ENCODE measurements around the gene PLK2. TPM values are rescaled to one million over a fixed set of nuclear protein-coding genes. Genes with fewer than 3 reads are reported as not detected.

The PLK2 gene
- total RNA-seq, 1 experiment from 2014 or later: 7.7 TPM

- DNase-seq: no peak
- no peaks in the 10 kb centered on the region for H3K36me3 ChIP-seq (replicated peaks; ENCODE audit: control insufficient read depth, insufficient read depth, low read length)
- no peaks in the 10 kb centered on the region for H3K27me3 ChIP-seq (ENCODE audit: control insufficient read depth, insufficient read depth, low read length)
- H3K4me3 ChIP-seq (ENCODE audit: insufficient read depth, low read depth, low read length): no peak within 1 kb of the TSS
These were observed 31.5 kb upstream of the PLK2 start, which contains the start of gene GAPT for GRCh38 chr5:58491216-58491892. GAPT (plus strand) TSS chr5:58491435; CDS start chr5:58494537, 3,102 bp downstream.

GRCh38 chr5:58490402-58491050 lies 30.6 kb upstream of the PLK2 start:
- DNase-seq: no peak
- Histone ChIP-seq H3K36me3 (replicated peaks; ENCODE audit: control insufficient read depth, insufficient read depth, low read length) (no peaks in the 10 kb centered on the region), H3K4me3 (ENCODE audit: insufficient read depth, low read depth, low read length) (no peak overlapping the region)

GRCh38 chr5:58486290-58486689 lies 26.4 kb upstream of the PLK2 start:
- Histone ChIP-seq H3K4me3 (ENCODE audit: insufficient read depth, low read depth, low read length) (no peak overlapping the region), H3K36me3 (replicated peaks; ENCODE audit: control insufficient read depth, insufficient read depth, low read length) (no peaks in the 10 kb centered on the region), H3K27me3 (ENCODE audit: control insufficient read depth, insufficient read depth, low read length) (no peaks in the 10 kb centered on the region)
- no peak for DNase-seq

More at GRCh38 chr5:58490402-58491050, 30.6 kb upstream of the PLK2 start:
- no peaks in the 10 kb centered on the region for H3K27me3 ChIP-seq (ENCODE audit: control insufficient read depth, insufficient read depth, low read length)

- no peak overlapping the region for H3K4me3 ChIP-seq (ENCODE audit: insufficient read depth, low read depth, low read length)
- no peak for DNase-seq
- no peaks in the 10 kb centered on the region for H3K36me3 ChIP-seq (replicated peaks; ENCODE audit: control insufficient read depth, insufficient read depth, low read length)
- H3K27me3 ChIP-seq (ENCODE audit: control insufficient read depth, insufficient read depth, low read length): no peaks in the 10 kb centered on the region
These were observed 24.6 kb upstream of the PLK2 start for GRCh38 chr5:58484505-58484904.

GRCh38 chr5:58482536-58482935 lies 22.6 kb upstream of the PLK2 start:
- H3K4me3 ChIP-seq (ENCODE audit: insufficient read depth, low read depth, low read length): no peak overlapping the region
- no peak for DNase-seq
- H3K27me3 ChIP-seq (ENCODE audit: control insufficient read depth, insufficient read depth, low read length): no peaks in the 10 kb centered on the region
- no peaks in the 10 kb centered on the region for H3K36me3 ChIP-seq (replicated peaks; ENCODE audit: control insufficient read depth, insufficient read depth, low read length)

- Histone ChIP-seq H3K4me3 (ENCODE audit: insufficient read depth, low read depth, low read length) (no peak overlapping the region), H3K27me3 (ENCODE audit: control insufficient read depth, insufficient read depth, low read length) (no peaks in the 10 kb centered on the region), H3K36me3 (replicated peaks; ENCODE audit: control insufficient read depth, insufficient read depth, low read length) (no peaks in the 10 kb centered on the region)
- no peak for DNase-seq
These were observed 21.9 kb upstream of the PLK2 start for GRCh38 chr5:58481828-58482227.

GRCh38 chr5:58481066-58481676 lies 21.3 kb upstream of the PLK2 start:
- Histone ChIP-seq H3K27me3 (ENCODE audit: control insufficient read depth, insufficient read depth, low read length) (no peaks in the 10 kb centered on the region), H3K4me3 (ENCODE audit: insufficient read depth, low read depth, low read length) (no peak overlapping the region), H3K36me3 (replicated peaks; ENCODE audit: control insufficient read depth, insufficient read depth, low read length) (no peaks in the 10 kb centered on the region)
- DNase-seq: no peak

- Histone ChIP-seq H3K36me3 (replicated peaks; ENCODE audit: control insufficient read depth, insufficient read depth, low read length) (no peaks in the 10 kb centered on the region), H3K27me3 (ENCODE audit: control insufficient read depth, insufficient read depth, low read length) (no peaks in the 10 kb centered on the region), H3K4me3 (ENCODE audit: insufficient read depth, low read depth, low read length) (no peak overlapping the region)
- no peak for DNase-seq
These were observed 18.0 kb upstream of the PLK2 start for GRCh38 chr5:58477760-58478376.

GRCh38 chr5:58475404-58475803 lies 15.5 kb upstream of the PLK2 start:
- Histone ChIP-seq H3K27me3 (ENCODE audit: control insufficient read depth, insufficient read depth, low read length) (no peaks in the 10 kb centered on the region), H3K4me3 (ENCODE audit: insufficient read depth, low read depth, low read length) (no peak overlapping the region), H3K36me3 (replicated peaks; ENCODE audit: control insufficient read depth, insufficient read depth, low read length) (no peaks in the 10 kb centered on the region)
- no peak for DNase-seq

- no peaks in the 10 kb centered on the region for H3K27me3 ChIP-seq (ENCODE audit: control insufficient read depth, insufficient read depth, low read length)
- DNase-seq: no peak
These were observed 10.0 kb upstream of the PLK2 start for GRCh38 chr5:58469896-58470295.

GRCh38 chr5:58466939-58467338 lies 7.1 kb upstream of the PLK2 start:
- Histone ChIP-seq H3K4me3 (ENCODE audit: insufficient read depth, low read depth, low read length) (no peak overlapping the region), H3K36me3 (replicated peaks; ENCODE audit: control insufficient read depth, insufficient read depth, low read length) (no peaks in the 10 kb centered on the region), H3K27me3 (ENCODE audit: control insufficient read depth, insufficient read depth, low read length) (no peaks in the 10 kb centered on the region)
- peak; percentile 11 for DNase-seq

More at GRCh38 chr5:58469896-58470295, 10.0 kb upstream of the PLK2 start:
- no peak overlapping the region for H3K4me3 ChIP-seq (ENCODE audit: insufficient read depth, low read depth, low read length)
- H3K36me3 ChIP-seq (replicated peaks; ENCODE audit: control insufficient read depth, insufficient read depth, low read length): no peaks in the 10 kb centered on the region

- H3K27me3 ChIP-seq (ENCODE audit: control insufficient read depth, insufficient read depth, low read length): no peaks in the 10 kb centered on the region
- no peak overlapping the region for H3K4me3 ChIP-seq (ENCODE audit: insufficient read depth, low read depth, low read length)
- no peaks in the 10 kb centered on the region for H3K36me3 ChIP-seq (replicated peaks; ENCODE audit: control insufficient read depth, insufficient read depth, low read length)
- DNase-seq: peak; percentile 24
These were observed 2.8 kb upstream of the PLK2 start for GRCh38 chr5:58462623-58463230.

GRCh38 chr5:58462154-58462553 lies 2.3 kb upstream of the PLK2 start:
- peak; percentile 3 for DNase-seq
- H3K36me3 ChIP-seq (replicated peaks; ENCODE audit: control insufficient read depth, insufficient read depth, low read length): peaks cover 2% of the 10 kb centered on the region
- H3K27me3 ChIP-seq (ENCODE audit: control insufficient read depth, insufficient read depth, low read length): no peaks in the 10 kb centered on the region
- no peak overlapping the region for H3K4me3 ChIP-seq (ENCODE audit: insufficient read depth, low read depth, low read length)

GRCh38 chr5:58460732-58461286 lies 923 bp upstream of the PLK2 start:
- no peaks in the 10 kb centered on the region for H3K27me3 ChIP-seq (ENCODE audit: control insufficient read depth, insufficient read depth, low read length)
- H3K36me3 ChIP-seq (replicated peaks; ENCODE audit: control insufficient read depth, insufficient read depth, low read length): peaks cover 12% of the 10 kb centered on the region
- DNase-seq: peak; percentile 83
- peak overlapping the region; percentile 80 for H3K4me3 ChIP-seq (ENCODE audit: insufficient read depth, low read depth, low read length)

Data from H7 (cell line).